Panc1 (cell line): ENCODE results near the gene AGXT2. TPM values are rescaled to one million over a fixed set of nuclear protein-coding genes. Genes with fewer than 3 reads are reported as not detected.
"Not testable (repeated sequence)": the region's sequence is repeated elsewhere in the genome, so short reads cannot be mapped to it uniquely, and the experiment has no call there.

Experiments used
- ATAC-seq: fragments of 200-7000 bp; cut with Tn5 transposase; 2 replicates; pipeline ENCODE4 v1.9.1; 2020; ENCODE audit warnings: mild to moderate bottlenecking, moderate library complexity
- BruUV-seq: library from RNA; stranded (reverse); fragments of 400-500 nt; replicated peaks from 2 replicates; lab custom pipeline; 2021; lab: Mats Ljungman, UMichigan
- CTCF ChIA-PET: fragments of 300-600 bp; sonication (Branson Sonifier 250); formaldehyde crosslinking; loops from one replicate; lab custom pipeline; 2022; ENCODE audit warnings: antibody characterized with exemption; lab: Charles Lee
- POLR2A ChIA-PET: fragments of 300-600 bp; sonication (Branson Sonifier 250); formaldehyde crosslinking; loops from one replicate; lab custom pipeline; 2022; ENCODE audit warnings: antibody characterized with exemption; lab: Charles Lee
- DNase-seq: peaks from one replicate; pipeline ENCODE4 v3.0.0-alpha.2; 2010; ENCODE audit warnings: low read depth, low spot score
- H3K27ac ChIP-seq: 2 replicates; pipeline ENCODE4 v1.5.1; 2011; ENCODE audit warnings: mild to moderate bottlenecking, low read length, inconsistent platforms
- H3K27me3 ChIP-seq: fragments of 200-500 bp; sonication (Bioruptor generic); 2 replicates; pipeline ENCODE4 v1.6.0; 2014; ENCODE audit warnings: low read length, inconsistent platforms; ENCODE audit not compliant: control insufficient read depth, insufficient read depth
- H3K36me3 ChIP-seq: fragments of 200-500 bp; sonication (Bioruptor generic); 2 replicates; pipeline ENCODE4 v1.5.1; 2014; ENCODE audit warnings: inconsistent platforms, mild to moderate bottlenecking, low read length, moderate library complexity; ENCODE audit not compliant: control insufficient read depth, insufficient read depth
- H3K4me1 ChIP-seq: 2 replicates; pipeline ENCODE4 v1.5.1; 2011; ENCODE audit warnings: inconsistent platforms, mild to moderate bottlenecking, low read length, moderate library complexity; ENCODE audit not compliant: control insufficient read depth, insufficient read depth
- H3K4me3 ChIP-seq, 2 experiments: 2 replicates each; pipeline ENCODE4 v1.5.1; 2011 to 2012; ENCODE audit warnings: low read depth in 2 of 2, low read length in 2 of 2, mild to moderate bottlenecking in 2 of 2, inconsistent platforms in 1 of 2, moderate library complexity in 1 of 2
- H3K9me3 ChIP-seq: fragments of 200-500 bp; sonication (Bioruptor generic); 2 replicates; pipeline ENCODE4 v1.5.1; 2014; ENCODE audit warnings: low read depth, mild to moderate bottlenecking, inconsistent platforms, low read length, moderate library complexity; ENCODE audit not compliant: control insufficient read depth, insufficient read depth
- POLR2AphosphoS5 ChIP-seq: IDR thresholded peaks from 2 replicates; pipeline ENCODE4 v1.6.1; 2012; ENCODE audit warnings: mild to moderate bottlenecking, low read depth, low read length, moderate library complexity
- SIN3A ChIP-seq: IDR thresholded peaks from 2 replicates; pipeline ENCODE4 v1.6.1; 2012; ENCODE audit warnings: low read depth, mild to moderate bottlenecking, low read length, moderate library complexity, borderline replicate concordance; ENCODE audit not compliant: insufficient read depth
- TCF7L2 ChIP-seq: IDR thresholded peaks from 2 replicates; pipeline ENCODE4 v1.6.1; 2011; ENCODE audit warnings: mild to moderate bottlenecking, low read depth, low read length, inconsistent platforms
- in situ Hi-C: cut with HindIII; loops from 2 replicates; pipeline ENCODE4 v1.10.0; 2016; ENCODE audit warnings: low sequenced_read_pairs, low pct_unique_long_range_greater_than_20kb
- intact Hi-C: fragments of 100-400 bp; cut with micrococcal nuclease; formaldehyde crosslinking; loops from one replicate; pipeline ENCODE4 v1.10.0; 2022; ENCODE audit not compliant: unreplicated experiment
- total RNA-seq: library from RNA; stranded (reverse); gene quantifications from one replicate; pipeline ENCODE4 v1.2.1, GENCODE V29; 2021; ENCODE audit not compliant: unreplicated experiment
- TF ChIP-seq, protein P1 (sequence below), 2 experiments: IDR thresholded peaks; 2 replicates each; pipeline ENCODE4 v1.6.1; 2011 to 2012; ENCODE audit warnings: low read depth in 2 of 2, control low read depth in 1 of 2, low read length in 1 of 2, mild to moderate bottlenecking in 1 of 2, moderate library complexity in 1 of 2; ENCODE audit not compliant: insufficient read depth in 1 of 2
- TF ChIP-seq, protein P2 (sequence below): fragments of 450-650 bp; IDR thresholded peaks from 2 replicates; pipeline ENCODE4 v1.5.1; 2017; ENCODE audit warnings: mild to moderate bottlenecking

The AGXT2 gene
- total RNA-seq, 1 experiment from 2014 or later: not detected

DNA sequence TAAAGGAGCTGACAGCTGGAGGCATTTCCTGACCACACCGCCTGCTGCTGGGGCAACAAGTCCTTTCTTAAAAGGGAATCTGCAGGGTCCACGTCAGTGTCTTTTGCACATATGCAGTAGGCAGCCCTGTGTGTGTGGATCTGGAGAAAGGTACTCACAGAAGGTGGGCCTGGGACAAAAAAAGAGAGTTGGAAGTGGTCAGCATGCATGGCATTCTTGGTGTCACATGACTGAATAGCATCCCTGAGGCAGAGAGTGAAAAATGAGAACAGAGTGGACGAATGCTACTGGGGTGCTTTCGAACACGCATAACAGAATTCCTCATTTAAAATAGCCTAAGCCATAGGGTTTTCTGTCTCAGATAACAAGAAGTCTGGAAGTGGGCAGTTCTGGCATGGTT, 71.4 kb downstream of the AGXT2 start:
- Histone ChIP-seq H3K4me3 (no peak overlapping the region), H3K27ac (no peak overlapping the region), H3K9me3 (no peaks in the 10 kb centered on the region), H3K36me3 (no peaks in the 10 kb centered on the region), H3K27me3 (peaks cover 2% of the 10 kb centered on the region; the same call in 1 of the 2 replicates), H3K4me1 (no peaks in the 10 kb centered on the region)
- TF ChIP-seq, protein P1, sequence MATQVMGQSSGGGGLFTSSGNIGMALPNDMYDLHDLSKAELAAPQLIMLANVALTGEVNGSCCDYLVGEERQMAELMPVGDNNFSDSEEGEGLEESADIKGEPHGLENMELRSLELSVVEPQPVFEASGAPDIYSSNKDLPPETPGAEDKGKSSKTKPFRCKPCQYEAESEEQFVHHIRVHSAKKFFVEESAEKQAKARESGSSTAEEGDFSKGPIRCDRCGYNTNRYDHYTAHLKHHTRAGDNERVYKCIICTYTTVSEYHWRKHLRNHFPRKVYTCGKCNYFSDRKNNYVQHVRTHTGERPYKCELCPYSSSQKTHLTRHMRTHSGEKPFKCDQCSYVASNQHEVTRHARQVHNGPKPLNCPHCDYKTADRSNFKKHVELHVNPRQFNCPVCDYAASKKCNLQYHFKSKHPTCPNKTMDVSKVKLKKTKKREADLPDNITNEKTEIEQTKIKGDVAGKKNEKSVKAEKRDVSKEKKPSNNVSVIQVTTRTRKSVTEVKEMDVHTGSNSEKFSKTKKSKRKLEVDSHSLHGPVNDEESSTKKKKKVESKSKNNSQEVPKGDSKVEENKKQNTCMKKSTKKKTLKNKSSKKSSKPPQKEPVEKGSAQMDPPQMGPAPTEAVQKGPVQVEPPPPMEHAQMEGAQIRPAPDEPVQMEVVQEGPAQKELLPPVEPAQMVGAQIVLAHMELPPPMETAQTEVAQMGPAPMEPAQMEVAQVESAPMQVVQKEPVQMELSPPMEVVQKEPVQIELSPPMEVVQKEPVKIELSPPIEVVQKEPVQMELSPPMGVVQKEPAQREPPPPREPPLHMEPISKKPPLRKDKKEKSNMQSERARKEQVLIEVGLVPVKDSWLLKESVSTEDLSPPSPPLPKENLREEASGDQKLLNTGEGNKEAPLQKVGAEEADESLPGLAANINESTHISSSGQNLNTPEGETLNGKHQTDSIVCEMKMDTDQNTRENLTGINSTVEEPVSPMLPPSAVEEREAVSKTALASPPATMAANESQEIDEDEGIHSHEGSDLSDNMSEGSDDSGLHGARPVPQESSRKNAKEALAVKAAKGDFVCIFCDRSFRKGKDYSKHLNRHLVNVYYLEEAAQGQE (IDR thresholded peaks at IDR 0.05; ENCODE audit: insufficient read depth in 1 of 2, low read depth in 2 of 2, low read length in 1 of 2): no peak
- TF ChIP-seq POLR2AphosphoS5 (no peak), SIN3A (no peak), TCF7L2 (no peak)
- TF ChIP-seq, protein P2, sequence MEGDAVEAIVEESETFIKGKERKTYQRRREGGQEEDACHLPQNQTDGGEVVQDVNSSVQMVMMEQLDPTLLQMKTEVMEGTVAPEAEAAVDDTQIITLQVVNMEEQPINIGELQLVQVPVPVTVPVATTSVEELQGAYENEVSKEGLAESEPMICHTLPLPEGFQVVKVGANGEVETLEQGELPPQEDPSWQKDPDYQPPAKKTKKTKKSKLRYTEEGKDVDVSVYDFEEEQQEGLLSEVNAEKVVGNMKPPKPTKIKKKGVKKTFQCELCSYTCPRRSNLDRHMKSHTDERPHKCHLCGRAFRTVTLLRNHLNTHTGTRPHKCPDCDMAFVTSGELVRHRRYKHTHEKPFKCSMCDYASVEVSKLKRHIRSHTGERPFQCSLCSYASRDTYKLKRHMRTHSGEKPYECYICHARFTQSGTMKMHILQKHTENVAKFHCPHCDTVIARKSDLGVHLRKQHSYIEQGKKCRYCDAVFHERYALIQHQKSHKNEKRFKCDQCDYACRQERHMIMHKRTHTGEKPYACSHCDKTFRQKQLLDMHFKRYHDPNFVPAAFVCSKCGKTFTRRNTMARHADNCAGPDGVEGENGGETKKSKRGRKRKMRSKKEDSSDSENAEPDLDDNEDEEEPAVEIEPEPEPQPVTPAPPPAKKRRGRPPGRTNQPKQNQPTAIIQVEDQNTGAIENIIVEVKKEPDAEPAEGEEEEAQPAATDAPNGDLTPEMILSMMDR: no peak
- intact Hi-C loops: no loop called here
- DNase-seq: no peak
- in situ Hi-C loops: no loop called here
- ATAC-seq: no peak
- ChIA-PET CTCF (no interaction called here), POLR2A (no interaction called here)
- no TSS peak for BruUV-seq

DNA sequence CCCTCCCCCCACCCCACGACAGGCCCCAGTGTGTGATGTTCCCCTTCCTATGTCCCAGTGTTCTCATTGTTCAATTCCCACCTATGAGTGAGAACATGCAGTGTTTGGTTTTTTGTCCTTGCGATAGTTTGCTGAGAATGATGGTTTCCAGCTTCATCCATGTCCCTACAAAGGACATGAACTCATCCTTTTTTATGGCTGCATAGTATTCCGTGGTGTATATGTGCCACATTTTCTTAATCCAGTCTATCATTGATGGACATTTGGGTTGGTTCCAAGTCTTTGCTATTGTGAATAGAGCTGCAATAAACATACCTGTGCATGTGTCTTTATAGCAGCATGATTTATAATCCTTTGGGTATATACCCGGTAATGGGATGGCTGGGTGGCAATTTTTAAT, 76.1 kb downstream of the AGXT2 start:
- CTCF ChIA-PET: interaction anchor here (0.7 kb wide), 1 partner anchor 576 kb away, joined by 9 read pairs; no protein-coding TSS in a partner anchor
- intact Hi-C loops, H3K36me3 ChIP-seq, ATAC-seq, DNase-seq, BruUV-seq, POLR2A ChIA-PET, H3K27me3 ChIP-seq, H3K4me1 ChIP-seq, in situ Hi-C loops, H3K4me3 ChIP-seq, H3K9me3 ChIP-seq, H3K27ac ChIP-seq: not testable (repeated sequence)

DNA sequence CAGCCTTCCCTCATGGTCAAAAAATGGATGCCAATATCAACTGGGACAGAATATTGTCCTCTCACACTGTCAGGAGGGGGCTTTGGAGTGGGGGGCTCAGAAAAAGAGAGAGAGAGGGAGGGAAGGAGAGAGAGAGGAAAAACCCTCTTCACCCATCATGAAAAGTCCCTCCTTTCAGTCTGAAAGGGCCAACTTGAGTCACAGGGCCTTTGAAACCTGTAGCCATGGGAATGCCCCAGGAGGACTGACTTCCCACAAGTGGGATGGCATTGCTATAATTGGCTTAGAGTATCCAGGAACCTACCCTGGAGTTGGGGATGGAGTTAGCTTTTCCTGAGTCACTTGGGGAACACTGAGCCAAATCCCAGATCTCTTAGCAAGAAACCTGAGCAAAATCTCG, 77.2 kb downstream of the AGXT2 start:
- in situ Hi-C loops: no loop called here
- no TSS peak for BruUV-seq
- CTCF ChIA-PET: no interaction called here
- H3K4me1 ChIP-seq: no peaks in the 10 kb centered on the region
- POLR2A ChIA-PET: no interaction called here
- H3K9me3 ChIP-seq: no peaks in the 10 kb centered on the region
- peaks cover 2% of the 10 kb centered on the region; the same call in 1 of the 2 replicates for H3K27me3 ChIP-seq
- intact Hi-C loops: no loop called here
- H3K4me3 ChIP-seq: no peak overlapping the region
- TF ChIP-seq, protein P2: no peak
- TF ChIP-seq SIN3A (no peak), TCF7L2 (no peak), POLR2AphosphoS5 (no peak)
- TF ChIP-seq, protein P1 (IDR thresholded peaks at IDR 0.05; ENCODE audit: insufficient read depth in 1 of 2, low read depth in 2 of 2, low read length in 1 of 2): no peak
- ATAC-seq: no peak
- DNase-seq: no peak
- no peaks in the 10 kb centered on the region for H3K36me3 ChIP-seq
- no peak overlapping the region for H3K27ac ChIP-seq
